ENCODE results near the gene MGAT4C. TPM values are rescaled to one million over a fixed set of nuclear protein-coding genes. Genes with fewer than 3 reads are reported as not detected.
"Not testable (repeated sequence)": the region's sequence is repeated elsewhere in the genome, so short reads cannot be mapped to it uniquely, and the experiment has no call there.

The MGAT4C gene
- total RNA-seq, 1 donor from 2014 or later = 11.6 TPM

DNA sequence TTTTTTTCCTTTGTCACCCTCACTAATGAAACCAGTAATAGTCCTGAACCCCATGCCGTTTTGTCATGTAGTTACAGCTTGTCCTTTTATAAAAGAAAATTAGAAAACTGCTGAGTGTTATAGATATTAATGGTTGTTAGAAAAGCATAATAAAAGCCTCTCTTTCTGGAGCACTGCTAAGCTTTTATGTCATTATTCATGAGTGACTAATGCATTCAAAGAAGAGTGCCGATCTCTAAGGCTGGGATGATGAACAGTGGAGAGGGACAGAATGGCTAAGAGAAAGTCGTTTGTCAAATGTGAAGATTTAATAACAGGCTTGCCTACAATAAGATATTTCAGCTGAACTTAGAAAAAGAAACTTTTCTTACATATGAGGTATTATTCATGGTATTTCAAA lies 121.6 kb downstream of the MGAT4C start:
- peak; percentile 29 for DNase-seq (ENCODE audit: low spot score)

DNA sequence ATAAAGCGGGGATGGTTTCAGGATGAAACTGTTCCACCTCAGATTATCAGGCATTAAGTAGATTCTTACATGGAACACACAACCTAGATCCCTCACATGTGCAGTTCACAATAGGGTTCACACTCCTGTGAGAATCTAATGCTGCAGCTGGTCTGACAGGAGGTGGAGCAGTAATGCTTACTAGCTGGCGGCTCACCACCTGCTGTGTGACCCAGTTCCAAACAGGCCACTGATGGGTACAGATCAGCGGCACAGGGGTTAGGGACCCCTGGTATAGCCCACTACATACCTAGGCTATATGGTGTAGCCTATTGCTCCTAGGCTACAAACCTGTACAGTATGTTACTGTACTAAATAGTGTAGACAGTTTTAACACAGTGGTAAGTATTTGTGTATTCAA lies 129.3 kb downstream of the MGAT4C start:
- not testable (repeated sequence) for DNase-seq (ENCODE audit: low spot score)

DNA sequence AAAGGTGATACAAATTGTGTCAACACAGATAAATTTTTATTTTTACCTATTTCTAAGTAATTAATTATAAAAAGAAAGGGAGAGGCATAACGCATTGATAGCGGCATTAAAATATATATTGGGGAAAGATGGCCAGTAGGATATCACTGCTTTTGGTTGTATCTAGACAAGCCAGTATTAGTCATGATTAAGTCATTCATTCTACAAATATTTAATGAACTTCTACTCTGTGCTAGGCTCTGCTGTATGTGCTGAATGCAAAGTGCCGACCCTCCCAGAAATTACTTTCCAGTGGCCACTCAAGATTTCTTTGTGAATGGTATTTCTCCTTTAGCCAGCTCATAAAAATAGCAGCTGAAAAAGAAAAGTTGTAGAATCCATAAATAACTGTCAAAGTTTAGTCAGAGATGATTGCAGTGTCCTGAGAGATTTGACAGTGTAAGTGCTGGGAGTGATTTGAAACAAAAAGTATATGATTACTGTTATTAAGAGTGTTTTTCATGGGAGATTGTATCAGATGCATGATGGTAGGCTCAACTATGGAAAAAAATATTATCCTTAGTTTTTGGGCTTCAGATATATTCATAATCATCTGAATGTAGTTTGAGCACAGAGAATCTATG lies 133.2 kb downstream of the MGAT4C start:
- no peak for DNase-seq (ENCODE audit: low spot score)

DNA sequence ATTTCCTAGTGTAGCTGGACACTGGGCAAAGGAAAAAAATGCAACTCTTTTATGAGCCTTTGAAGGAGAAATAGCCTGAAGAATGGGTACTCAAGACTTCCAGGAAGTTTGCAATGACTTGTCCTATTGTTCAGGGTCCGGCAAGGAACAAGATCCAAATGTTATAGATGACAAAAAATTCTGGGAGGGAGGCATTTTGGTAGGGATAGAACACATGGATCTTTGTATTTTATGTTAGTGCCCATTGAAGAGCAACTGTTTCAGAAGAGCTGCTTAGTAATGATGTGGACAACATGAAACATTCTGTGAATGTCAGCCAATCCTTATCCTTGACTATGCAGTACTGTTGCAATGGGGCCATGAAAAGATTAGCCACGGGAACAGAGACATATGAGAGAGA lies 138.0 kb downstream of the MGAT4C start:
- no peak for DNase-seq (ENCODE audit: low spot score)

DNA sequence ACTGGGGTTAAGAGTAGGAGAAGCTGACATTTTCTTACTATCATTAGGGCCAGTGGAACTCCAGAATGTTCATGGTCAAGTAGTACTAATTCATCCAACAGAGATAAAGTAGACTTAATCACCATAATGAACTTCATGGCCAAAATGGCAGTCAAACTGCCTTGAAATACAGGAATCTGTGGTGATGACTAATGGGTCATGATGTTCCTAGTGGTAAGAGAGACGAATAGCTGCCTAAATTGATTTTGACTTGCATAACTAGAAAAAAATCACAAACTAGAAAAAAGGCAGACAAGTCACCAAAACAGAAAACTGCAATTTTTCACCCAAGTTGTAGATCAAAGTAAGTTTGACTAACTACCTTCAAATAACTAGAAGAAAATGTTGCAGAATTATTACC lies 138.5 kb downstream of the MGAT4C start:
- no peak for DNase-seq (ENCODE audit: low spot score)

DNA sequence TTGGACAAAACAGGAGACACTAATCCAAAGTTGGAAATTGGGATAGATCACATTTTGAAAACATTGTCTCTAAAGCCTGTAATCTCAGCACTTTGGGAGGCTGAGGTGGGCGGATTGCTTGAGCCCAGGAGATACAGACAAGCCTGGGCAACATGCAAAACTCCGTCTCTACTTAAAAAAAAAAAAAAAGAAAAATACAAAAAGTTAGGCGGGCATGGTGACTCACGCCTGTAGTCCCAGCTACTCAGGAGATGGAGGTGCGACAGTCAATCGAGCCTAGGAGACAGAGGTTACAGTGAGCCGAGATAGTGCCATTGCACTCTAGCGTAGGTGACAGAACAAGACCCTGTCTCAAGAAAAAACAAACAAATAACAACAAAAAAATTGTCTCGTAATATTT lies 152.1 kb downstream of the MGAT4C start:
- DNase-seq (ENCODE audit: low spot score) = no peak

DNA sequence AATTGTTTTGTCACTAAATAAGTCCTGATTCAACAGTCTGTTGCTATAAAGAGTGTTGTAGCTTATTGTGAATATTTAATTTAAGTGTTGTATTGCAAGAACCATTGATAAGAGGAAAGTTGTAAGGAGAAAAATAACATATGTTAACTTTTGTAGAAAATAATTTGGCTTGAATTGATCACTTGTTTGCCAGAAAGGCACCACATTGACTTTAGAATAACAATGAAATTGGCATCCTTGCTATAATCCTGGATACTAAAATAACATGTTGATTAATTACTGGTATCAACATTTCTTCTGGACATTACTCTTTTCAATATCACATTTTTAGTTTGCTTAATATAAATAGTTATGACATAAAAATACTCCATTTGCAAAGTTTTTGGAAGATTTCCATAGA lies 159.0 kb downstream of the MGAT4C start:
- no peak for DNase-seq (ENCODE audit: low spot score)

DNA sequence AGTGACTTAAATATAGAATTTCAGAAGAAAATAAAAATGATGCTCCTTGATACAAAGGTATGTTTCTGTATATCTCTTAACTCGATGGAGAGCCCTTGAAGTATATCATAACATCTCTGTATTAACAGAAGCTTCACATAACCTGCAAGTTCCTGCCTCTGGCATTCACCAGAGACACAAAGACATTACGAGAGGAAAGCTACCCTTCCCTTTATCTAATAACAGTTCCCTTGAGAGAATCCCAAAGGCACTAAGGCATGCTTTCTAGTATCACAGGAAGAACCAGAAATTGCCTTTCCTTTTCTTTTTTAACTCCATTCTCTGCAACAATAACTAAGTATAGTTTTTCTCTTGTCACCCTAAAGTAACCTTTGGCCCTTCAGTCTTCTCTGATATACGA lies 164.5 kb downstream of the MGAT4C start:
- DNase-seq (ENCODE audit: low spot score) = no peak

DNA sequence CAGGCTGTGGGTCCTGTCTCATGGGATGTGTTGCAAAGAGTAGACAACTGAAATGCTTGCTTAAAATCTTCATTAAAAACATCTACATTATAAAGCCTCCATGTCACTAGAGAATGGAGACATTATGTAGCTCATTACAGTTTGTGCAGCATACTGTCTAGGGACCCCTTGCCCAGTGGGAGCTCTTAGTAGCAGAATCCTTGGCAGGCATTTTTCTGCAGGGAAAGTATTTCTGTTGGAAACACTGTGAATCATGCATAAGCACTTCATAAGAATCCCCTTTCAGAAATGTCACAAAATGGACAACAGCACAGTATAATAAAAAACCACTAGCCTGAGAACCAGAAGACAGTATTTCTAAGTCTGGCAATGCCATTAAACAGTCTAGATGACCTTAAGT lies 174.3 kb downstream of the MGAT4C start:
- DNase-seq (ENCODE audit: low spot score) = no peak

DNA sequence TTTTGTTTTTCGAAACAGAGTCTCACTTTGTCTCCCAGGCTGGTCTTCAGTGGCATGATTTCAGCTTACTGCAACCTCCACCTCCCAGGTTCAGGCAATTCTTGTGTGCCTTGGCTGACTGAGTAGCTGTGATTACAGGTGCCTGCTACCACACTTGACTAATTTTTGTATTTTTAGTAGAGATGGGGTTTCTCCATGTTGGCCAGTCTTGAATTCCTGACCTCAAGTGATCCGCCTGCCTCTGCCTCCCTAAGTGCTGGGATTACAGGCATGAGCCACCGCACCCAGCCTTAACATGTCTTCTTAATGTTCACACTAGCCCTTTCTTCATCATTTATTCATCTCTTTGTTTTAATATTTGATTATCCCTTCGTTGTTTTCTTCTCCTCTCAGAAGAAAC lies 197.1 kb downstream of the MGAT4C start:
- DNase-seq (ENCODE audit: low spot score) = not testable (repeated sequence)

DNA sequence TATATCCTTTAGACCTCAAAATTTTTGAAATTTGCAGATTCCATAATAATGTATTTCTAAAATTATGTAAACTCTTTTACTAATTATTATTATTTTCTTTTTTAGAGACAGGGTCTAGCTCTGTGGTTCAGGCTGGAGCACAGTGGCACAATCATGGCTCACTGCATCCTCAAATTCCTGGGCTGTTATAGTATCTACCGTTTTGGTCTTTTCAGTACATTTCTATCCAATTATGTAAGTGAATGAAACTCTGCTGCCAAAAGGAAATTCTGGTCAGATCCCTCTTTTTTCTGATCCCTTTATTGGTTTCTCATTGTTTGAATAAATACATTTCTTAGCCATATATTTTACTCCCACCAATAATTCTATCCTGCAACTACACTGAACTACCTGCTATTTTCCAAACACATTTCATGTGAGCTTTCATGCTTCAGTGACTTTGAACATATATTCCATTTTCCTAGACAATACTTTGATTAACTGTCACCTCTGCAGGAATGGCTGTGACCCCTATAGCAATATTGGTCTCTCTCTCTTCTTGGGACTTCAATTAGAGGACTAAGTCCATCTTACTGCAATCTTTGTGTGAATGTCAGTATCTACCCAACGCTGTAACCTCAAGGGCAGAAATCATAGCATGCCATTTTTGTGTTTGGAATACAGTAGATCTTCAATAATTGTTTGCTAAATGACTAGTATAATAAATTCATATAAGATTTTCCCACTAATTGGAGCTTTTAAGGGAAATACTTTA lies 198.9 kb downstream of the MGAT4C start:
- DNase-seq (ENCODE audit: low spot score) = no peak

DNA sequence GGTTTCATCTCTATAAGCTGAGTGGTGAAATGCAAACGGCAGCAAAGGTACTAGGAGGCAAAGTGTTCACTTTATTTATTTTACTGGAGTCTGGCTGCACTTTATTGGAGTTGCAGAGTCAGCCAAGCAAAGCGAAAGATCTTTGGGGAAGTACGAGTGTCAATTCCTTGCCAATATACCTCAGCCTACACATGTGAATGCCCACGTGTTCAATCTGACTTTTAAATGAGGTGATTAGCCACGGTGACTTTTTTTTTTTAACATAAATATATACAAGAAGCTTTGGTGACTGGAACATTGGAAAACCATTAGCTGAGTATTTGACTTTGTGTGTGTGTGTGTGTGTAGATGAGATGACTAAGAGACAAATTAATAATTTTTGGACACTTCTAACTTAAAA lies 203.3 kb downstream of the MGAT4C start:
- DNase-seq (ENCODE audit: low spot score) = no peak

DNA sequence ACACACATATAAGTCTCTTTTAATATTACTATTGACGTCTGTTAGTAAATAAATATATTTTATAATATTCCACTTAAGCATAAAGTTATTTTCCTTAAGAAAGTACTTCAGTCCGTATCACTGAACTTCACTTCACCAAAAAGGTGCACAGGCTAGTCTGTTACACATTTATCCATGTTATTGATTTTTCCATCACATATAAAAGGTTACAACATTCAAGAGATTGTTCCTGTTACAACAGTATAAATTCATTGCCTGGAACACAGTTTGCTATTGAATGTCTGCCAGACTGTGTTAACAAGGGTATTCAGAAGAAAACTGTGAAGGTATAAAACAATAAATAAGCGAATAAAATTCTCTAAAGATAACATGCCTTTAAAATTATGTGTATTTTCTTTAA lies 206.2 kb downstream of the MGAT4C start:
- no peak for DNase-seq (ENCODE audit: low spot score)

DNA sequence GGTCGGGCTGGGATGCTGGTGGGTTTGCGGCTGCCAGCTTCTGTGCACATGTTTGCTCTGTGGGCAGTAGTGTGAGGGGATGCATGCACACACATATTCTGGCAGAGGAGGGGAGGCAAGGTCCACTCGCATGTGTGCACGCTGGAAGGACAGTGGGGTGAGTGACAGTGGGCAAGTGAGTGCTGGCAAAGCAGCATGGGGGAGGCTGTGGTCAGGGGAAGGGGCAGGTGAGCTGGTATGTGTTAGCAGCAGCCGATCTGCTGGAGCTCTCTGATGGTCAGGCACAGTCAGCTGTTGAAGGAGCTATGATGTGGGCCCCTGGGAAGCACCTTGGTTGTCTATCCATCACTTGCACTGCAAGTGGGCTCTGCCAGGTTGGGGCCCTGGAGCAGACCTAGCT lies 211.8 kb downstream of the MGAT4C start:
- no peak for DNase-seq (ENCODE audit: low spot score)

DNA sequence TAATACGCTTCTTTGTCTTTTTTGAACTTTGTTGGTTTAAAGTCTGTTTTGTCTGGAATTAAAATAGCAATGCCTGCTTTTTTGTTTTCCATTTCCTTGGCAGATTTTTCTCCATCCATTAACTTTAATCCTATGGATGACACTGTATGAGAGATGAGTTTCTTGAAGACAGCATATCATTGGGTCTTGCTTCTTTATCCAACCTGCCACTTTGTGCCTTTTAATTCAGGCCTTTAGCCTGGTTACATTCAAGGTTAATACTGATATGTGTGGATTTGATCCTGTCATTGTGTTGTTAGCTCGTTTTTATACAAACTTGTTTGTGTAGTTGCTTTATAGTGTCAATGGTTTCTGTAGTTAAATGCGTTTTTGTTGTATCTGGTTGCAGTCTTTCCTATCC lies 214.1 kb downstream of the MGAT4C start:
- DNase-seq (ENCODE audit: low spot score) = no peak

DNA sequence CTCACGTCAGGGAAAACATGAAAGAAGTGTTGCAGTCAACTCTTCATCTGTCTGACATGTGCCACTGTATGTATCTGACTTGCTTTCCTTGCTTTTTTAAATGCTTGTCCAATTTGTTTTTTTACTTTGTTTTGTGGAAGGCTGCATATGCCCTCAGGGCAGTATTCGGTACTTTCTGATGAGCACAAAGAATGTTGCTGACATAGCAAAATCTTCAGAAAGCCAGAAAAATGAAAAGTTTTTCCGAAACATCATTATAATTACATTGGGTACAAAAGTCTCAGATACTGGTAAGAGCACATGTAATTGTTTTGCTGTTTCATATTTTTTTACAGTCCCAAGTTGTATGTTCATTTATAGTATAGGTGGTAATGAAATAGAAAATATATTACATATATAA lies 237.8 kb downstream of the MGAT4C start:
- no peak for DNase-seq (ENCODE audit: low spot score)

DNA sequence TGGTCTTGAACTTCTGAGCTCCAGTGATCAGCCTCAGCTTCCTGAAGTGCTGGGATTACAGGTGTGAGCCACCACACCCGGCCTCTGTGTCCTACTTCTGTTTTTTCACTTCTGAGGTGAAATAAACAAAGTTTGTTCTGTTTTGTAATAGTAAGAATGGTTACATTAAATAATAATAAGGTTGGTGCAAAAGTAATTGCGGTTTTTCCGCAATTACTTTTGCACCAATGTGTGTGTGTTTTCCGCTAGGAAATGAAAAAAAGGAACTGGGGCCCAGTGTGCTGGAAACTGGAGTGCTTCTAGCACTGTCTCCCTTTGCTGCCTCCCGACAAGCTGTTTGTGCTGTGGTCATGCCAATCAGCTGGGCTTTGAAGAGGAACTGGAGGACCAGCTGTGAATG lies 241.2 kb downstream of the MGAT4C start:
- DNase-seq (ENCODE audit: low spot score) = no peak

DNA sequence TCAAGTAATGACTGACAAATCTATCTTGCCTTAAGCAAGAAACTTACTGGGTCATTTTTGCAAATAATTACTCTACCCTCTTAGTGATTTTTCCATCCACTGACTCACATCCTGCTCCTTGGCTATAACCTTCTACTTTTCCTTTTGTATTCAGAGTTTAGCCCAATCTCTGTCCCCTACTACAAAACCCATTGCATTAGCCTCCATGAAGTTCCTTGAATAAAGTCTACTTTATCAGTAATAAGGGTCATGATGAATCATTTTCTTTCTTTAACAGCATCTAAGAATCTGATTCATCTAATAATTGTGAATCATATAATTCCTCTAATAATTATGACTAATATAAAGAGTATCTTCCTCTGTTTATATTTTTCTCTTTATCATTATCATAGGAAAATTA lies 249.5 kb downstream of the MGAT4C start:
- no peak for DNase-seq (ENCODE audit: low spot score)

DNA sequence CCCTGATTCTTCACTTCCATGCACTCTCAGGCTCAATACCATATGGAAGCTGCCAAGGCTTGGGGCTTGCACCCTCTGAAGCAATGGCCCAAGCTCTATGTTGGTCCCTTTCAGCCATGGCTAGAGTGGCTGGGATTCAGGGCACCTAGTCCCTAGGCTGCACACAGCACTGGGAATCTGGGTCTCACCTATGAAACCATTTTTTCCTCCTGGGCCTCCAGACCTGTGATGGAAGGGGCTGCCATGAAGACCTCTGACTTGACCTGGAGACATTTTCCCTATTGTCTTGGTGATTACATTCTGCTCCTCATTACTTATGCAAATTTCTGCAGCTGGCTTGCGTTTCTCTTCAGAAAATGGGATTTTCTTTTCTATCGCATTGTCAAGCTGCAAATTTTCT lies 258.1 kb downstream of the MGAT4C start:
- no peak for DNase-seq (ENCODE audit: low spot score)

DNA sequence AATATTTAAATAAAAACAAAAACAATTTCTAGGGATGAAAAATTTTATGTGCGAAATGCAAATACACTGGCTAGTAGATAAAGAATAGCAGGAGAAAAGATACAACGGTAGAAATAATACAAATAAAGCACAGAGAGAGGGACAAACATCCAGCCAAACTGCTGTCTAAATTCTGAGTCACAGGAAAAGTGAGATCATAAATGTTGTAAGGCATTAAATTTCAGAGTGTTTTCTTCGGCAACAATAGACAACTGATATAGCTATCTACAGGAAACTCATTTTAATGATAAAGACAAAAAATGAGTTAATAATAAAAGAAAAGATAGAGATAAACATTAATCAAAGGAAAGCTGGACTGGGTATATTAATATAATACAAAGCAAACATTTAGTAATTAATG lies 259.9 kb downstream of the MGAT4C start:
- DNase-seq (ENCODE audit: low spot score) = no peak

DNA sequence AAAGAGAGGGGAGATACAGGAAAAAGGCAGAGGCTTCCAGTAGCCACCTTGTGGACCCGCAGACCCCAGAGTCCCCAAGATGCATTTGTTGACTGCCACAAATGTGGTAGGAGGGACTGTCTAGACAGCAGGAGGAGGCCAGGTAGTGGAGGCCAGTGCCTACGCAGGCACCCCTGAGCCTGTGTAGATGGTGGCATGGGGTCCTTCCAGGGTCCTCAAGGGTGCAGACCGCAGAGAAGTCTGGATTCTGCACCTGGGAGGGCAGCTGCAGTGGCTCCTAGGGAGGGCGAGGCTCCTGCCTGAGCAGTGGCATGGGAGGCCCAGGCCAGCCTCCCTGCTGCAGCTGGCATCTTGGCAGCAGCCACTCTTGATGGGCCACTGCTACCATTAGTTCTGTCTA lies 262.4 kb downstream of the MGAT4C start:
- no peak for DNase-seq (ENCODE audit: low spot score)

DNA sequence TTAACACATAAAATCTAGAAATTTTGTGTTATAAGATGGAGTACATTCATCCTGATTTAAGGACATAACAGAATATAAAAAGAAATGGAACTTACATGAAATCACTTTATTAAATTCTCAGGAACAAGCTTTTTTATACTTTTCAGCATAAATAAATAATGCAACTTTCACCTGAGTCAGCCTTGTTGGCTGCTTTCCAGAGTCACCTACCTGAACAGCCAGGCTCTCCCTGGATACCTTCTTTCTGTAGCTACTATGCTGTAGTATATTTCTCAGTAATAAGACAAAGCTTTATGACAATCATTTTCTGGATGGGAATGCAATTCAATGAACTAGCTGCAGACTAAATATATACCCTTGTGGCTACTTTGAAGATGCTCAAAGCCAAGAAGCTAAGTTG lies 270.2 kb downstream of the MGAT4C start:
- no peak for DNase-seq (ENCODE audit: low spot score)

DNA sequence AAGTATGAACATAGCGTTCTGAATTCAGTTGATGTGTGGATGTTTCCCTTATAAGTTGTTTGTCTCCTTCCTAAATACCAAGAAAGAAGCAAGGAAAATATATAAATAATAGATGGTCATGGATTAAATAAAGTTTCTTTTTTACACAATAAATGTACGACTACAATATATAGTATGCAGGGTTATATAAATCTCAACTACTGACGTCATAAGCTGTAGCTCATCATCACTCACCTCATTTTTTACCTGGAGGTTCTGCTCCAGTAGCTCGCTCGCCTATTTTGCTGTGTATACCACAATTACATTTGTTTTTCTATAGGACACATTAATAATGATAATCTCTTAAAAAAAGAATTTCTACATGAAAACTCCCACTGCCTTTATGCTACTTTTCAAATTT lies 272.6 kb downstream of the MGAT4C start:
- no peak for DNase-seq (ENCODE audit: low spot score)

DNA sequence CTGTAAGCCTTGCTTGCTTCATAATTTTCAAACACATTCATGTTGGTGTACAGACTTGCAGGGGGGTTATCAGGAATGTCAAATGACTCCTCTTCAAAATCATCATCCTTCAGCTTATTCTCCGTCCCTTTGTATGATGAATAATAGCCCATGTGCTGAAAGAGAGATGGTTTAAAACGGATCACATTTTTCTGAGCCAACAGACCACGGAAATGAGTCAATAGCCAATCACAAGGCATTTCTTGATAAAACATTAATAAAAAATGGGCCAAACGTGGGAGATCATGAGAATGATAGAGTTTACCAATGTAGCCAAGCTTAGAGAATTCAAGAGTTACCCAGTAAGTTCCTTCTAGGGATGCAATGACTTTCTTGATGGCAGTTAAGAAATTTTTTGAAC lies 276.6 kb downstream of the MGAT4C start:
- DNase-seq (ENCODE audit: low spot score) = no peak

Measured in umbilical cord (tissue), 2 donors.